OCI-LY7 (cell line): ENCODE results near the gene TMPRSS3. TPM values are rescaled to one million over a fixed set of nuclear protein-coding genes. Genes with fewer than 3 reads are reported as not detected.

Experiments used
- BruUV-seq: library from RNA; stranded (reverse); fragments of 400-500 nt; replicated peaks from 2 replicates; lab custom pipeline; 2021; lab: Mats Ljungman, UMichigan
- CTCF ChIA-PET: fragments of 300-600 bp; sonication (Branson Sonifier 250); formaldehyde crosslinking; loops from one replicate; lab custom pipeline; 2022; ENCODE audit warnings: antibody characterized with exemption; ENCODE audit not compliant: unreplicated experiment; lab: Charles Lee
- POLR2A ChIA-PET: fragments of 300-600 bp; sonication (Branson Sonifier 250); formaldehyde crosslinking; loops from one replicate; lab custom pipeline; 2022; ENCODE audit warnings: antibody characterized with exemption; lab: Charles Lee
- DNase-seq: peaks from one replicate; pipeline ENCODE4 v3.0.0-alpha.2; 2015; ENCODE audit warnings: low spot score
- H2AFZ ChIP-seq: fragments of 200-600 bp; sonication (generic), shearing (Covaris generic); 2 replicates; pipeline ENCODE4 v1.6.1; 2014; ENCODE audit warnings: mild to moderate bottlenecking, antibody characterized with exemption, low read length, moderate library complexity
- H3K27ac ChIP-seq: fragments of 200-600 bp; sonication (generic); 2 replicates; pipeline ENCODE4 v1.5.1; 2014; ENCODE audit warnings: mixed run types, low read depth, mild to moderate bottlenecking, moderate library complexity, low read length, inconsistent platforms; ENCODE audit not compliant: poor library complexity, severe bottlenecking
- H3K36me3 ChIP-seq: fragments of 200-600 bp; sonication (generic); 2 replicates; pipeline ENCODE4 v1.6.1; 2014; ENCODE audit warnings: mild to moderate bottlenecking, antibody characterized with exemption, low read length, moderate library complexity, mixed read lengths; ENCODE audit not compliant: insufficient read depth
- H3K4me1 ChIP-seq: fragments of 200-600 bp; sonication (generic); 2 replicates; pipeline ENCODE4 v1.5.1; 2014; ENCODE audit warnings: mild to moderate bottlenecking, low read length; ENCODE audit not compliant: insufficient read depth, poor library complexity, severe bottlenecking
- H3K4me2 ChIP-seq: fragments of 200-600 bp; sonication (generic); 2 replicates; pipeline ENCODE4 v1.6.1; 2014; ENCODE audit warnings: mild to moderate bottlenecking, low read length
- H3K4me3 ChIP-seq: fragments of 200-600 bp; sonication (generic); 2 replicates; pipeline ENCODE4 v1.5.1; 2014; ENCODE audit warnings: mild to moderate bottlenecking, low read depth, low read length; ENCODE audit not compliant: poor library complexity, severe bottlenecking
- H3K79me2 ChIP-seq: fragments of 200-600 bp; sonication (generic); 2 replicates; pipeline ENCODE4 v1.6.1; 2016; ENCODE audit warnings: low read depth, mild to moderate bottlenecking, low read length, moderate library complexity, mixed read lengths; ENCODE audit not compliant: insufficient read depth
- H3K9me2 ChIP-seq: fragments of 200-600 bp; sonication (generic); 2 replicates; pipeline ENCODE4 v1.6.1; 2016; ENCODE audit warnings: mild to moderate bottlenecking, low read length, mixed read lengths; ENCODE audit not compliant: insufficient read depth
- H3K9me3 ChIP-seq: fragments of 200-600 bp; sonication (generic); 2 replicates; pipeline ENCODE4 v1.6.1; 2014; ENCODE audit warnings: mild to moderate bottlenecking, mixed run types, low read length, mixed read lengths
- H4K20me1 ChIP-seq: fragments of 200-600 bp; sonication (generic); 2 replicates; pipeline ENCODE4 v1.6.1; 2014; ENCODE audit warnings: mild to moderate bottlenecking, antibody characterized with exemption, low read length, moderate library complexity, mixed read lengths; ENCODE audit not compliant: insufficient read depth
- EZH2phosphoT487 ChIP-seq: fragments of 200-600 bp; sonication (generic); IDR thresholded peaks from 2 replicates; pipeline ENCODE4 v1.6.1; 2018; ENCODE audit warnings: low read depth, borderline replicate concordance, mild to moderate bottlenecking, mixed run types, antibody characterized with exemption, low read length, moderate library complexity, mixed read lengths
- intact Hi-C: fragments of 100-400 bp; cut with micrococcal nuclease; formaldehyde crosslinking; loops from one replicate; pipeline ENCODE4 v1.10.0; 2022; ENCODE audit not compliant: unreplicated experiment
- total RNA-seq, 2 experiments: library from RNA; depleted of rRNA in 1 of 2; stranded (reverse); fragments of >200 nt in 1 of 2; shearing (Covaris generic) in 1 of 2; gene quantifications; 2 replicates each; pipeline ENCODE4 v1.2.3, GENCODE V29; 2014 to 2022
- TF ChIP-seq, protein P1 (sequence below): fragments of 200-600 bp; sonication (generic); conservative IDR thresholded peaks from 2 replicates; pipeline ENCODE4 v1.5.1; 2014; ENCODE audit warnings: mild to moderate bottlenecking, antibody characterized with exemption, low read length, moderate library complexity, mixed read lengths

The TMPRSS3 gene
- total RNA-seq, 2 experiments from 2014 or later, result not detected

GRCh38 chr21:42383331-42383730 is 12.5 kb downstream of the TMPRSS3 start:
- CTCF ChIA-PET, result no interaction called here
- no peaks in the 10 kb centered on the region for H3K79me2 ChIP-seq
- DNase-seq, result no peak
- intact Hi-C loops, result loop anchor here (5.0 kb wide), 1 partner anchor 64 kb away; no protein-coding TSS in a partner anchor
- no peak for TF ChIP-seq EZH2phosphoT487
- TF ChIP-seq, protein P1, sequence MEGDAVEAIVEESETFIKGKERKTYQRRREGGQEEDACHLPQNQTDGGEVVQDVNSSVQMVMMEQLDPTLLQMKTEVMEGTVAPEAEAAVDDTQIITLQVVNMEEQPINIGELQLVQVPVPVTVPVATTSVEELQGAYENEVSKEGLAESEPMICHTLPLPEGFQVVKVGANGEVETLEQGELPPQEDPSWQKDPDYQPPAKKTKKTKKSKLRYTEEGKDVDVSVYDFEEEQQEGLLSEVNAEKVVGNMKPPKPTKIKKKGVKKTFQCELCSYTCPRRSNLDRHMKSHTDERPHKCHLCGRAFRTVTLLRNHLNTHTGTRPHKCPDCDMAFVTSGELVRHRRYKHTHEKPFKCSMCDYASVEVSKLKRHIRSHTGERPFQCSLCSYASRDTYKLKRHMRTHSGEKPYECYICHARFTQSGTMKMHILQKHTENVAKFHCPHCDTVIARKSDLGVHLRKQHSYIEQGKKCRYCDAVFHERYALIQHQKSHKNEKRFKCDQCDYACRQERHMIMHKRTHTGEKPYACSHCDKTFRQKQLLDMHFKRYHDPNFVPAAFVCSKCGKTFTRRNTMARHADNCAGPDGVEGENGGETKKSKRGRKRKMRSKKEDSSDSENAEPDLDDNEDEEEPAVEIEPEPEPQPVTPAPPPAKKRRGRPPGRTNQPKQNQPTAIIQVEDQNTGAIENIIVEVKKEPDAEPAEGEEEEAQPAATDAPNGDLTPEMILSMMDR, result no peak
- H4K20me1 ChIP-seq, result no peaks in the 10 kb centered on the region
- H3K4me2 ChIP-seq, result no peak overlapping the region
- no peak overlapping the region for H3K27ac ChIP-seq
- H3K4me1 ChIP-seq, result peaks cover 12% of the 10 kb centered on the region
- POLR2A ChIA-PET, result no interaction called here
- H2AFZ ChIP-seq, result no peak overlapping the region
- H3K9me2 ChIP-seq, result no peaks in the 10 kb centered on the region
- no peaks in the 10 kb centered on the region for H3K36me3 ChIP-seq
- peaks cover 11% of the 10 kb centered on the region; the same call in 1 of the 2 replicates for H3K9me3 ChIP-seq
- BruUV-seq, result no TSS peak
- no peak overlapping the region for H3K4me3 ChIP-seq

- no peak for DNase-seq
- Histone ChIP-seq H3K4me3 (no peak overlapping the region), H3K9me2 (no peaks in the 10 kb centered on the region), H3K79me2 (no peaks in the 10 kb centered on the region), H3K9me3 (peaks cover 11% of the 10 kb centered on the region; the same call in 1 of the 2 replicates), H3K27ac (no peak overlapping the region), H4K20me1 (no peaks in the 10 kb centered on the region), H3K4me1 (peaks cover 12% of the 10 kb centered on the region), H2AFZ (no peak overlapping the region), H3K36me3 (no peaks in the 10 kb centered on the region), H3K4me2 (no peak overlapping the region)
- ChIA-PET CTCF (interaction anchor here (1.0 kb wide), 1 partner anchor 262 kb away, joined by 4 read pairs; no protein-coding TSS in a partner anchor), POLR2A (no interaction called here)
- intact Hi-C loops, result loop anchor here (5.0 kb wide), 1 partner anchor 64 kb away; no protein-coding TSS in a partner anchor
- TF ChIP-seq, protein P1, result no peak
- TF ChIP-seq EZH2phosphoT487, result no peak
- no TSS peak for BruUV-seq
Observed at GRCh38 chr21:42382915-42383314, 12.9 kb downstream of the TMPRSS3 start.

DNA sequence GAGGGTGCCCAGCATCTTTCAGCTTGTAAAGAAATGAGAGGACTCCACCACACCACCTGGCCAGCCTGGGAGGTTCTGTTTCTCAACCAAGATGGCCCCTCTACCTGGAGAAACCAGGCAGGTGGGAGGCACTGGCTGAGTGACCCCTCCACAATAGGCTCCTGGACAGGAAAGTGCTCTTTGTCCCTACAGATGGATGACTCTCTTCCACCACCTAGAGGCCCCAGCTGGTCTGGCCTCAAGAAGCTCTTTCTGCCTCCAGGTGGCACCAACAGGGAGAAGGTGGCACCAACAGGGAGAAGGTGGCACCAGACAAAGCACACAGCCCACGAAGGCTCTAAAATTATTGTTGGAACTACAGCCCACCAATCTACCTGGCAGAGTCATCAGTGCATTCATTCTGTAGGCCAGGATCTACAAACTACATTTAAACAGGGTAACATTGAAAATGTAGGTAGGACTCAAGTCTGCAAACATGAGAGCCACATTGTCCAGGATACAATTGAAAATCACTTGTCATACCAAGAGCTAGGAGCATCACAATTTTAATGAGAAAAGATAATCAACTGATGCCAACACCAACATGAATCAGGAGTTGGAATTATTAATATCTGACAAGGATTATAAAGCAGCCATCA is 14.4 kb downstream of the TMPRSS3 start:
- CTCF ChIA-PET, result interaction anchor here (0.6 to 1.4 kb wide), 4 partner anchors 11 to 155 kb away, joined by 3 to 4 read pairs (median 3); no protein-coding TSS in a partner anchor
- Histone ChIP-seq H3K4me1 (peaks cover 12% of the 10 kb centered on the region), H4K20me1 (no peaks in the 10 kb centered on the region), H3K9me3 (peaks cover 11% of the 10 kb centered on the region; the same call in 1 of the 2 replicates), H3K36me3 (no peaks in the 10 kb centered on the region), H3K4me2 (no peak overlapping the region), H2AFZ (no peak overlapping the region), H3K79me2 (no peaks in the 10 kb centered on the region), H3K4me3 (no peak overlapping the region), H3K27ac (no peak overlapping the region), H3K9me2 (no peaks in the 10 kb centered on the region)
- BruUV-seq, result no TSS peak
- peak; percentile 64 for DNase-seq
- intact Hi-C loops, result loop anchor here (1.0 to 5.0 kb wide), 5 partner anchors 66 to 236 kb away; no protein-coding TSS in a partner anchor
- TF ChIP-seq, protein P1, result peak; percentile 89
- no peak for TF ChIP-seq EZH2phosphoT487
- POLR2A ChIA-PET, result no interaction called here
